SW 1271 (cell line): ENCODE data around the gene ATP6V1C2.
A peak's percentile ranks its signal among the peaks of the same experiment; 100 is the strongest.

Source experiments
- DNase-seq, 2 experiments: peaks; one replicate each; lab custom pipeline; 2025; lab: John Stamatoyannopoulos, UW

The ATP6V1C2 gene, protein sequence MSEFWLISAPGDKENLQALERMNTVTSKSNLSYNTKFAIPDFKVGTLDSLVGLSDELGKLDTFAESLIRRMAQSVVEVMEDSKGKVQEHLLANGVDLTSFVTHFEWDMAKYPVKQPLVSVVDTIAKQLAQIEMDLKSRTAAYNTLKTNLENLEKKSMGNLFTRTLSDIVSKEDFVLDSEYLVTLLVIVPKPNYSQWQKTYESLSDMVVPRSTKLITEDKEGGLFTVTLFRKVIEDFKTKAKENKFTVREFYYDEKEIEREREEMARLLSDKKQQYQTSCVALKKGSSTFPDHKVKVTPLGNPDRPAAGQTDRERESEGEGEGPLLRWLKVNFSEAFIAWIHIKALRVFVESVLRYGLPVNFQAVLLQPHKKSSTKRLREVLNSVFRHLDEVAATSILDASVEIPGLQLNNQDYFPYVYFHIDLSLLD

DNA sequence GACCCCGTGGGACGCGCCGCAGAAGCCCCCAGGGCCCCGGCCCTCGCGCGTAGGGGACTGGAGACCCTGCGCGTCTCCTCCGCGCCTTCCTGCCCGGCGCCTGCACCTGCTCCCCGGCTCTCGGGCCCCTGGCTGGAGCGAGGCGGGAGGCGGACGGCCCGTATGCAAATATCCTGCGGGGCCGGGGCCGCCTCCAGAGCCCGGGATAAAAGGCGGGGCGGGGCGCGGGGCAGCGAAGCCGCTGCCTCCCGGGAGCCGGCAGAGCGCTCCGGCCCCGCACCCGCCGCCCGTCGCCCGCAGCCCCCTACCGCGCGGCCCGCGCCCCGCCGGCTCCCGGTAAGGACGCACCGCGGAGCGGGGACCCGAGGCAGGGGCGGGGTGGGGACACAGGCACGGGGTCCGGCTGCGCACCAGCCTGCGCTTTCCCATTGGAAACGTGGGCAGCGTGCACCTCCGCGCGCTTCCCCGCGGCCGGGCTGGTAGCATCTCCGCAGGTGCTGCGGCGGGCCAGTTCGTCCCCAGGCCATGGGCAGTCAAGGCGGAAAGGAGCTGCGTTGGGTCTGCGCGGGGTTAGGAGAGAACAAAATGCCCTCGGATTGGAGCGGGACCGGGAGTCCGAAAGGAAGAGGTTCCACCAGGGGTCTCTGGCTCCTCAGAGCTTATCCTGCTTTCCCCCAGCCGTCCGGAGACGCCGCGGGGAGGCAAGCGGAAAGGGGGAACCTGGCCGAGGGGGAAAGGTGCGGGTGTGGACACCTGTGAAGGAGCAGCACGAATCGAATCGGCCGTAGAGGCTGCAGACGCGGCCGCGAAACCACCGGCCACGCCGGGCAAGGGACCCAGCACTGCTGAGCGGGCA lies at the start of gene ATP6V1C2:
TSS of gene ATP6V1C2 (plus strand) at position 235 of the 856 bp plus-strand sequence. CDS start 1,220 bp downstream, outside the sequence.
- no peak for DNase-seq

DNA sequence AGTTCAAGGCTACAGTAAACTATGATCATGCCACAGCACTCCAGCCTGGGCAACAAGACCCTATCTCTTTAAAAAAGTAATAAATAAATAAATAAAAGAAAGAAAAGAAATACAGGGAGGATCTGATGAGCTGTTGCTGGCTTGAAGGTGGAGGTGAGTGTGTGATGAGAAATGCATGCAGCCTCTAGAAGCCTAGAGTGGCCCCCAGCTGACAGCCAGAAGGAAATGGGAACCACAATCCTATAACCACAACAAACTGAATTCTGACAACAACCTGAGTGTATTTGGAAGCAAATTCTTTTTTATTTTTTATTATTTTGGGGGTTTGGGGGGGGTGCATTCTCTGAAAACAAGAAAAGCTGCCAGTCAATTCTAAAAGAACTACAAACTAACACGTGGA lies 46.3 kb upstream of the ATP6V1C2 start:
- no peak for DNase-seq

DNA sequence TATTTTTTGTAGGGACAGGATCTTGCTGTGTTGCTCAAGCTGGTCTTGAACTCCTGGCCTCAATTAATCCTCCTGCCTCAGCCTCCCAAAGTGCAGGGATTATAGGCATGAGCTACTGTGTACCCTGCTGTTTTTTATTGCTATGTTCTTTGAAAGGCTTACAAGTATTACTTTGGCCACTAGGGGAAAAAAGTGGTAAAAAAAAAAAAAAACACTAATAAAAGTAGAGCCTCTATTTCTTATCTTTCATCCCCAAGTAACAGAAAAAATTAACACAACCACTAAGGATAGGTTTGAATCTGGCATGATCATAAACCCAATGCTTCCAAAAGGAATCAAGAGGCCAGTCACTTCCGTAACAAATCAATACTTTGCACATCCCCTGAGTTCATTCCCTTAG lies 43.2 kb upstream of the ATP6V1C2 start:
- DNase-seq: no peak

DNA sequence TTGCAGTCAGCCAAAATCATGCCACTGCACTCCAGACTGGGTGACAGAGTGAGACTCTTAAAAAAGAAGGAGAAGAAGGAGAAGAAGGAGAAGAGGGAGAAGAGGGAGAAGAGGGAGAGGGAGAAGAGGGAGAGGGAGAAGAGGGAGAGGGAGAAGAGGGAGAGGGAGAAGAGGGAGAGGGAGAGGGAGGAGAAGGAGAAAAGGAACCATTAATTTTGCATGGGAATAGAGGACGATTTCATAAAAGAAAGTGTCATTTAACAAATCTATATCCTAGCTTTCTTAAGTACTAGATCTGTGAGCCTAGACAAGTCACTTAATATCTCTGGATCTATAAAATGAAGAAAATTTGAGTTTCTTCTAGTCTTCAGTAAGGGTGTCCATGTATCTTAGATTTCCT lies 41.2 kb upstream of the ATP6V1C2 start:
- DNase-seq: no peak

DNA sequence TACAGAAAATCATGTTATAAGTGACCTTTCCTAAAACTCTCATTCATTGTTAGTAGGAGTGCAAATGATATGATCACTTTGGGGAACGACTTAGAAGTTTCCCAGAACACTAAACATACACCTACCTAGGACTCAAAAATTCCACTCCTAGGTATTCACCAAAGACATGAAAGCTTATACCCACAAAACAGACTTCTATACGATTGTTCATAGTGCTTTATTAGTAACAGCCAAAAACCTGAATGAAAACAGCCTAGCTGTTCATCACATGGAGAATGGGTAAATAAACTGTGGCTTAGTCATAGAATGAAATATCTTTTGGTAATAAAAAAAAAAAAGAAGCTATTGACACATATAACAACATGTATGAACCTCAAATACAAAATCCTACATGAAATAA lies 40.5 kb upstream of the ATP6V1C2 start:
- DNase-seq: no peak

DNA sequence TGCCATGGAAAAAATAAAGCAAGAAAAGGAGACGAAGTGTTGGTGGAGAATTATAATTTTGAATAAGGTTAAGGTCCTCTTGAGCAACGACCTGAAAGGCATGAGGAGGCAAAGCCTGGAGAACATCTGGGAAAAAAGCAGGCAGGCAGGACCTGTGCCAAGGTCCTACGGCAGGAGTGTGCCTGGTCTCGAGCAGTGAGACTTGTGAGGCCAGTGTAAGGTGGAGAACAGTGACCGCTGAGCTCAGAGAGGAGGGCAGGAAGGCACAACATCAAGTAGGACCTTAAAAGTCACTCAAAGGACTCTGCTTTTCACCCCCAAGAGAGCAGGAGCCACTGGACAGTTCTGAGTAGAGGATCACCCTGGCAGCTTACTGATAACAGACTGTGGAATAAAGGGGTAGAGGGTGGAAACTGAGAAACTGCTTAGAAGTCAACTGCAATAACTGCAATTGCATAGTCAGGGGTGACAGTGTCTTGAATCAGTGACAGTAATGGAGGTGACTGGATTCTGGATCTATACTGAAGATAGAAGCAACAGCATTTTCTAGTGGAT lies 35.2 kb upstream of the ATP6V1C2 start:
- DNase-seq: no peak

DNA sequence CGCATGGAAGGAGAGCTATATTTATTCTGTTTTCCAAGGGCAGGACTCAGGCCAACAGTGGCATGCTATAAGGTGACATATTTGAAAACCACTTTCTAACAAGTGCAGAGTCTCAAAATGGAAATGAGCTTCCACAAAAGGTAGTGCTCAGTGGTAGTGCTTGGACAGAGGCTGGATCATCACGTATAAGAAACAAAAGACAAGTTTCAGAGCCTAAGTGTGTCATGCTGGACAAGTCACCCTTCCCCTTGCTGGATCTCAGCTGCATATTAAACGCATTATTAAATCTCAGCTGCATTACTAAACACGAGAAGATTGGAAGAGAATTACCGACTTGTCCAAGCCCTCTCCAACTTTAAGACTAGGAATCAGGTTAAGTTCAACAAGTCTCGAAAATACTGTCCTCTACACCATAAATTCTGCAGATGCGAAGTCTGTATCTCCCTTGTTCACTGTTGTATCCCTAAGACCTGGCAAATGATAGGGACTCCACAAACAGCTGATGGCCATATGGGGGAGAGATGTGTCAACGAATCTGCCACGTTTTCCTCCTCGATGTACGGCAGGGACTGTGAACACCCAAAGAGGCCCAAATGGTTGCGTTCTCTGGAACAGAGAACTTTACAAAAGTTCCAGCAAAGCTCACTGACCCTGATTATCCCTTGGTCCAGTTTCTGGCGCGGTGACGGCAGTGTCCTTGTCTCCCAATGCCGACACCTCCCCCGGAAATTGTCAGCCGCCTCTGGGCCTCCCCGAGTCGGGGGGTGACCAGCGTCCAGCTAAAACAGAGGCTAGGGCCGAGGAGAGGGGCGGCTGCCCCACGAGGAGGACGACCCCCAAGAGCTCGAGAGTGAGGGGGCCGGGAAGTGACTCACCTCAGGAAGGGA lies 32.3 kb upstream of the ATP6V1C2 start:
- DNase-seq: no peak

DNA sequence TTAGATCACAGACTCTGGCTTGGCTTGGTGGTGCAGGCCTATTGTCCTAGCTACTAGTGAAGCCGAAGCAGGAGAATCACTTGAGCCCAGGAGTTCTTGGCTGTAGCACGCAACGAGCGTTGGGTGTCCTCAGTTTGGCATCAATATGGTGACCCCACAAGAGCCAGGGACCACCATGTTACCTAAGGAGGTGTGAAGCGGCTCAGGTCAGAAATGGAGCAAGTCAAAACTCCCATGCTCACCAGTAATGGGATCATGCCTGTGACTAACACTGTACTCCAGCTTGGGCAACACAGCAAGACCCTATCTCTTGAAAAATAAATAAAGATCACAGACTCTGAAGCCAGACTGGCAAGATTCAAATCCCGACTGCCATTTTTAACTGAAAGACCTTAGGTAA lies 29.9 kb upstream of the ATP6V1C2 start:
- DNase-seq: no peak

DNA sequence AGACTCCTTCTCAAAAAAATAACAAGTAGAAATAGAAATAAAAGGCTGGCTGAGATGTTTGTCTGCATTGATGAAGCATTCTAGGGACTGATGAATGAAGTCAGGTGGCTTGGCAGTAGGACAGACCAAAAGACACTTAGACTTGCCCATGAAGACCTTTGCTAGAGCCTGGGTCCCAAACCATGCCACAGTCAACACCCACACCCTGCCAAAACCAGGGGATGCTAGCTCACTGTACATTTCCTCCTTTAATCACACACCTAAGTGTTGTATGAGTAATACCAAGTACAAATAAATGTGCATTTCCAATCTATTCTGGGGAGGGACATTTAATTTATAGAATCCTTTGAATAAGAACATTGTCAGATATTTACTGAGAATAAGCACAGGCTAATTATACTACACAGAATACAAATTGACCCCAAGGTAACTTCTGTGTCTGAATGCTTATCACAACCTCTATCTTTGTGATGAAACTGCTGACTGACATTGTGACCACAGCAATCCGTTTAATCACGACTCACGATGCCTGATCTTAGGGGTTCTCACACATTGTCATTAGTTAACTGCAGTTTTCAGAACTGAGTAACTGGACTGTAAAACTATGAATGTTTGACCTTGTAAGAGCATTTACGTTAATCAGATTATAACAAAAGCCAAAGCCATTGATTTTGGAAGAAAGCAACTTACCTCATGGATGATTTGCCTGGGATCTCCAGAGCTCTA lies 21.2 kb upstream of the ATP6V1C2 start:
- DNase-seq: no peak

DNA sequence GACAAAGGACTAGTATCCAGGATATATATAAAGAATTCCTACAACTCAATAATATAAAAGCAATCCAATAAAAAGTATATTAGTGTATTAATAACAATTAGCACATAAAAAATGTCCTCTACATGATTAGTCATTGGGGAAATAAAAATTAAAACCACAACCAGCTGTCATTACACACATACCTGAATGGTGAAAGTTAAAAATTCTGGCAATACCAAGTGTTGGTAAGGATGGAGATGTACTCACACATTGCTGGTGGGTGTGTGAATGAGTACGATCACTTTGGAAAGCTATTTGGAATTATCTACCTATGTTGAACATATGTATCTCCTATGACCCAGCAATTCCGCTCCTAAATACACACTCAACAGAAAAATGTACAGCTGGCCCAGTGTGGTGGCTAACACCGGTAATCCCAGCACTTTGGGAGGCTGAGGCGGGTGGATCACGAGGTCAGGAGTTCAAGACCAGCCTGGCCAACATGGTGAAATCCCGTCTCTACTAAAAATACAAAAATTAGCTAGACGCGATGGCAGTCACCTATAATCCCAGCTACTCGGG lies 17.3 kb upstream of the ATP6V1C2 start:
- DNase-seq: no peak

DNA sequence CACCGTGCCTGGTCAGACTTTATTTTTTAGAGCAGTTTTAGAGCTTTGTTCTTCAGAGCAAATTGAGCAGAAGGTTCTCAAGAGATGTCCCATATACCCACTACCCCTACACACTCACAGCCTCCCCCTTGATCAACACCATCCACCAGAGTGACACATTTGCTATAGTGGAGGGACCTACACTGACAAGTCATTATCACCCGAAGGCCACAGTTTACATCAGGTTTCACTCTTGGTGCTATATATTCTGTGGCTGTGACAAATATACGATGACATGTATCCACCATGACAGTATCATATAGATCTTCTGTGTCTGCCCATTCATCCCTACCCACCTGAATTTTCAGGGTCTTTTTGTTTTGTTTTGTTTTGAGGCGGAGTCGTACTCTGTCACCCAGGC lies 15.4 kb upstream of the ATP6V1C2 start:
- DNase-seq: no peak

DNA sequence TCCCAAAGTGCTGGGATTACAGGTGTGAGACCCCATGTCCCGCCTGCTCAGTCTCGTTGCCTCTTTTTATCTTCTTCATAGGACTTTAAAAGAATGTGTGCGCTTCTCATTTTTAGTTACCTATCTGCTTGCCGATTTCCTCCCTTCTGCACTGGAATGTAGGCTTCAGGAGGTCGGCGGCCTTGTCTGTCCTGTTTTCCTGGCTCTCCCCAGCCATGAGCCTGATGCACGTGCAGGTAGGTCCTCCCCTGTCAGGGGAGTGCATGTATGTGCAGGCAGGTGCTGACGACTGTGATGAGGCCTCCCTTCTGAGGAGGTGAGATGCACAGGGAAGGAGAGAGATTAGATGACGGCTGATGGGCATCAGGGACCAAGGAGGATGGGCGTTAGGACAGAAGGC lies 13.6 kb upstream of the ATP6V1C2 start:
- no peak for DNase-seq

DNA sequence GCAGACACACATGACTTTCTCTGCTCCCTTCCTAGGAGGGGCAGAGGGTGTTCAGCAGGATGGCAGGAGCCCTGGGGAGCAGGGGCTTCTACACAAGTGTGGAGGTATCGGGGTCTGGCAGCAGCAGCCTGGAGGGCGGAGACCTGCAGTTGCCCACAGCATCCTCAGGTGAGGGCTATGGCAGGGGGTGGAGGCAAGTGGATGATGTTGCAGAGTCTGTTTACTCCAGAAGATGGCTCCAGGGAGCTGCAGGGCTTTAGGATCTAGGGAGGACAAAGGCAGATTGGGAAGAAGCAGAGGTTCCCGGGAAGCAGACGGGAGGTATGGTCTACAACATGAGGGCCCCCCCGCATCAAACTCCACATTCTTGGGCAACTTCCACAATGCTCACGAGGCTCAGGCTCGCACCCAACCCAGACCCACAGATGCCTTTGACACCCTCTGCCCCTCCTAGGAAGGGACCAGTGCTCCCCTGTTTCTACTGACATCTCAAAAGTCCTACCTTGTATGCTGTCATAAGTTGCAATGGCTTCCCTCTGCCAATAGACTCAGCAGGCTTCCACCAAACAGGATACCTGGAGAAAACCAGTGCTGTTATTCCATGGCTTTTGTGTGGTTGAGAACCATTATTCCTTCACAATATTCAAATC lies 12.0 kb upstream of the ATP6V1C2 start:
- DNase-seq: peak in 1 of 2 experiments; percentile 9

DNA sequence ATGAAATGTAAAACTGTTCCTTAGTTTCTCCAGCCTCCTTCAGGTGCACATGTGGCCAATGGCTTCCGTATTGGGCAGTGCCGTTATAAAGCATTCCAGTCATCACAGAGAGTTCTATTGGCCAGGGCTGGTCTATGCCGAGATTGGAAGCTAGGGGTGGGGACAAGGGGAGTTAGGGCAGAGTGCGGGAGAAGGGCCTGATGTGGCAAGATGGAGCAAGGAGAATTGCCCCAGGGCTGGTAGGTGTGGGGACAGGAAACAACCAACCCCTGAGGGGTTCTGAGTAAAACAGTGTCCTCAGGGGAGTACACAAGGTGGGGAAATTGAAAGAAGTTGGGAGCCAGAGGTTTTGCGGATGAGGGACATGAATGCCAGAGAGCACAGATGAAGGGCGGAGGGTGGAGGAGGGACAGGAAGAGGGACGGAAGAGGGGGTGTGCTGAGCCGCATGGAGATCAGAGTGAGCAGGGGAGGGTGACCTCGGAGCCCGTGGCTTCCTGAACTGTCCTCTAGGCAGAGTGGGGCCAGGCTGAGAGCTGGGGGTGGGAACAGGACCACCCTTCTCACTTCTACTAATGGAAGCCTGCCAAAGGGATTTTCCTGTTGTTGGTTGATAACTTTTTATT lies 9.1 kb upstream of the ATP6V1C2 start:
- DNase-seq: no peak

DNA sequence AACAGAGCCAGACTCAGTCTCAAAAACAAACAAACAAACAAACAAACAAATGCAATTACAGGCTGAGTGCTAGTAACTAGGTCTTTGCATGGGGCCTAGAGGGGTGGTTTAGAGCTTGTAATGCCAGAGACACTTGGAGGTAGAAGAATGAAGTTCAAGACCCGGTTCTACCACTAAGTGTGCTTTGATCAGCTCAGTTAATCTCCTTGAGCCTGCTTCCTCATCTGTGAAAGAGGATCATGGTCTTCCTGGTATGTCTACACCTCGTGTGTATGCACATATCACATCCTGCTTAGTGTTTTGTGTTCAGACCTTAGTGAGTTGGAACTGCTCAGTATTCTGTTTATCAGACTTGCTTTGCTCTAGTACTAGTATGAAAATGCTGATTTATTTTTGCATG lies 4.8 kb upstream of the ATP6V1C2 start:
- DNase-seq: no peak

DNA sequence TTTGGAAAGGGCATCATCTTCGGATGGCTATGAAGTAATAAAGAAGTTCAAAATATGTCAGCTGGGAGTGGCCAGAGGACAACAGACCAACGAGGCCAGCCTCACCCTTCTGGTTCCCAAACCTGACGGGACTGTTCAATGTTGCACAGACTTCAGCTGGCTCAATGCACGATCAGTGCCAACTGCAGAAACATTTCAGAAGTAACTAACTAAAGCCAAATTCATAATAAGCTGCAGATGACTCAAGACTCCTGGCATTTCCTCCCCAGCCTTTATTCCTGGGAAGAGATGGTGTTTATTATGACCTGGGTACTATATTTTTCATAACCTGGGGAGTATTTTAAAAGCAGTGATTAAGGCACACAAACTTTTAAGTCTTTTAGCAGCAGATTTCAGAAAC lies 3.8 kb upstream of the ATP6V1C2 start:
- peak in 1 of 2 experiments; percentile 63 for DNase-seq

DNA sequence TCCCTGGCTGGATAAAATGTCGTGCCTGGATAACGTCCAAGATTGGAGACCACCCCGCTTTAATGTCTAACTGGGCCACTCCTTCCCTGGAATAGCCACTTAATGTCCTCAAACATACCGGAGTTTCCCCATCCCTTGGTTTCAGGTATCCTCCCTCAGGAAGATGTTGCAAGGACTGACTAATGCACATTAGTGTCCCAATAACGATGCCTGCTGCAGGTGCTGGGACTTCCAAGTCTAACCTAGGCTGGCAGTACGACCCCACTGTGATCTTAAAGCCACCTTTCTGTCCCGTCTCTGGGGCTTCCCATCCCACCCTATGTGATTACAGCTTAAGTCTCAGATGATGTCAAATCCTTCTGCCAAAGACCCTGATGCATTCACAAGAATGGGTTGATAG lies 1.1 kb upstream of the ATP6V1C2 start:
- DNase-seq: no peak

DNA sequence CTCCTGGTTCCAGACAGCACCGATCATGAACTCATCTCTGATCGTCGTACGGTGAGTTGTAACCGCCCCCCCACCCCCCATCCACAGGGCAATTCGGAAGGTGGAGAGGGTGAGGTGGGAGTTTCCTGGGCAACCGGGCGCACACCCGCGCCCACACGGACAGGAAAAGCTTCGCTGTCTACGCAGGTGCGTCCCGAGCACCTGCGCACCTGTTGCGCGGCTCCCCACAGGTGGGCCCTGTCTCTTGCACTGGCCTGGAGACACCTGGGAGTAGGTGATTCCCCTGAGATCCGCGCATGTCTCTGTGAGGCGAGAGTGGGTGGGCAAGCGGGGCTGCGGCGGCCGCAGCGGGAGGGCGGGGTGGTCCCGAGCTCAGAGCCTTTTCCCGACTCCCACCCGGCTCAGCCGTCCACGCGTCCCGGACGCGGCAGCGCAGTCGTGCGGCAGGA lies 459 bp upstream of the ATP6V1C2 start:
- no peak for DNase-seq

DNA sequence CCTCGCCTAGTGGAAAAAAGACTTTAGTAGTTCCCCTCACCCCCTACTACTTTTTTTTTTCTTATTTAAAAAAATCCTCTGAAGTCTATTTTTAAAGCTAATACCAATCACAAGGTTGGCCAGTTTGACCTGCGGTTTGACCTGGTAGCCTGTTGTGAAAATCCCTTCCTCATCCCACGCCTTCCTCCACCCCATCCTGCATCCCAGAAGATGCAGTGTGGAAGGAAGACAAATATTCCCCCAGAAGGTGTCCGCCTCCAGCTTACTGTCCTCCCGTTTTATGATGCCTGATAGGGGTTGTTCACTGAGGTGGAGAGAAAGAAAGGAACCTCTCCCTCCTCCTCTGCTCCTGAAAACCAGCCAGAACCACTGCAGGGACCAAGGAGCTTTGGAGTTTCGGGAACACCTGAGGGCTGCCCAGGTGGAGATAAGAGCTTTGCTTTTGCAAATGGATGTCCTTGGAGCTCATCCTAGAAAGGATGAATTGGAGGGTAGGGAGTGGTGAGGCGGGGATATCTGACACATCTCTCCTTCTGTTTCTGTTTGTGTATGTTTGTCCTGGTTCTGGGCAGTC lies 909 bp downstream of the ATP6V1C2 start:
- DNase-seq: no peak
